IPS-18a (cell line): ENCODE measurements around the gene MAGEF1.

Source experiments
- H3K27ac ChIP-seq: one replicate; pipeline ENCODE4 v1.5.1; 2013; ENCODE audit warnings: low read length
- H3K27me3 ChIP-seq: one replicate; pipeline ENCODE4 v1.6.1; 2013; ENCODE audit warnings: mild to moderate bottlenecking, low read length; ENCODE audit not compliant: control insufficient read depth, insufficient read depth
- H3K36me3 ChIP-seq: one replicate; pipeline ENCODE4 v1.6.1; 2013; ENCODE audit warnings: low read depth, low read length; ENCODE audit not compliant: control insufficient read depth
- H3K4me1 ChIP-seq: one replicate; pipeline ENCODE4 v1.6.1; 2013; ENCODE audit warnings: low read depth, low read length; ENCODE audit not compliant: control insufficient read depth
- H3K4me3 ChIP-seq: one replicate; pipeline ENCODE4 v1.5.1; 2013; ENCODE audit warnings: low read length
- H3K9ac ChIP-seq: one replicate; pipeline ENCODE4 v1.6.1; 2013; ENCODE audit warnings: mild to moderate bottlenecking, low read length, moderate library complexity
- H3K9me3 ChIP-seq: one replicate; pipeline ENCODE4 v1.6.1; 2013; ENCODE audit warnings: low read depth, low read length; ENCODE audit not compliant: control insufficient read depth

MAGEF1 gene

DNA sequence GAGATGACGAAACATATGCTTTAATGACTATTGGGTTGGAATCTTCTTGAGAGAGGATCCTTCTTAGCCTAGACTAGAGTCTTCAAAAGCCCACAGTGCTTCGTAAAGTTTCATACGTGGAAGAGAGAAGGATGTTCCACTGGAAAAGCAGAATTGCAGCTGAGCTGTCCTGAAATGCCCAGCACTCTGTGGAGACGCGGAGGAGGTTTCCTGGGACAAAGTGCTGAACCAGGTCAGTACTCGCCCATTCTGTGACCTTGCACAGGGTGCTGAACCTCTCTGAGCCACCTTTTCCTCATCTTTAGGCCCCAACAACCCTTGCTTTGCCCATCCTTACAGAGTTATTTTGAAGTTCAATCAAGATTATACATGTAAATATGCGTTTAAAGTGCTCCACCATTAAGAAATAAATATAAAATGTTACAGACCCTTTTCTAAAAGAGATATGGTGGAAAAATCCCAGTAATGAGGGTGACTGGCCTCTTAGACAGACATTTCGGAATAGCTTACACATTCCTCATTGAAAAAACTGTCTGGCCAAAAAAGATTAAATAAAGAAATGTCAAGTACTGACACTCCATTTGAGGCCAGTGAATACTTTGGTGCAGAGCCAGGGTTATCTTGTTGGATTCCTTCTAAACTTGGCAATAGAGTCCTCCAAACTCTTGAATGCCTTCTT is 4.2 kb upstream of the MAGEF1 start:
- Histone ChIP-seq H3K9ac (no peak overlapping the region), H3K27me3 (no peaks in the 10 kb centered on the region), H3K27ac (no peak overlapping the region), H3K36me3 (no peaks in the 10 kb centered on the region), H3K9me3 (no peaks in the 10 kb centered on the region), H3K4me1 (peaks cover 21% of the 10 kb centered on the region), H3K4me3 (no peak overlapping the region)

DNA sequence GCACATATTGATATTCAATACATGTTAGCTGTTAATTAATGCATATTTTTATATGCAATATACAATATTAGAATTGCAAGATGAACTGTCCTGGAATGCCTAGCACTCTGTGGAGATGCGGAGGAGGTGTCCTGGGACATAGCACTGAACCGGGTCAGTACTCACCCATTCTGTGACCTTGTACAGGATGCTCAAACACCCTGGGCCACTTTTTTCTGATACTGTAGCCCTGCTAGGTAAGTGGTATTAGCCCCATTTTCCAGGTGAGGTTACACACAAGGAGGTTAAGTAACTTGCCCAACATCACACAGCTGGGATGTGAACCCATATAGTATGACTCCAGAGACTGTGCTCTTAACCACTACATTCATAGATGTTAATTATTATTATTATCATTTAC is 1.7 kb upstream of the MAGEF1 start:
- no peak overlapping the region for H3K4me3 ChIP-seq
- H3K4me1 ChIP-seq, result peaks cover 25% of the 10 kb centered on the region
- H3K27me3 ChIP-seq, result no peaks in the 10 kb centered on the region
- H3K36me3 ChIP-seq, result peaks cover 3% of the 10 kb centered on the region
- H3K9me3 ChIP-seq, result no peaks in the 10 kb centered on the region
- H3K27ac ChIP-seq, result no peak overlapping the region
- no peak overlapping the region for H3K9ac ChIP-seq

DNA sequence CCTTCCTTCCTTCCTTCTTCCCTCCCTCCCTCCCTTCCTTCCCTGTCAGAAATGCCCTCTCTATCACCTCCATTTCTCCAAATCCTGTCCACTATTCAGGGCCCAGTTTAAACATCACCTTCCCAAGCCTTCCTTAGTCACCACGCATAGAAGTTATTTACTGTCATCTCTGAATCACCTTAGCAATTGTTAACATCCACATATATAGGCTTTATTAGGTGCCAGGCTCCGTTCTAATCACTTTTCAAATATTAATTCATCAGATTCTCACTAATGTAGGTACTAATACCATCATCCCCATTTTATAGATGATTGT is 1.1 kb upstream of the MAGEF1 start:
- Histone ChIP-seq H3K27me3 (no peaks in the 10 kb centered on the region), H3K36me3 (peaks cover 3% of the 10 kb centered on the region), H3K27ac (no peak overlapping the region), H3K4me1 (peaks cover 20% of the 10 kb centered on the region), H3K4me3 (no peak overlapping the region), H3K9ac (no peak overlapping the region), H3K9me3 (no peaks in the 10 kb centered on the region)

DNA sequence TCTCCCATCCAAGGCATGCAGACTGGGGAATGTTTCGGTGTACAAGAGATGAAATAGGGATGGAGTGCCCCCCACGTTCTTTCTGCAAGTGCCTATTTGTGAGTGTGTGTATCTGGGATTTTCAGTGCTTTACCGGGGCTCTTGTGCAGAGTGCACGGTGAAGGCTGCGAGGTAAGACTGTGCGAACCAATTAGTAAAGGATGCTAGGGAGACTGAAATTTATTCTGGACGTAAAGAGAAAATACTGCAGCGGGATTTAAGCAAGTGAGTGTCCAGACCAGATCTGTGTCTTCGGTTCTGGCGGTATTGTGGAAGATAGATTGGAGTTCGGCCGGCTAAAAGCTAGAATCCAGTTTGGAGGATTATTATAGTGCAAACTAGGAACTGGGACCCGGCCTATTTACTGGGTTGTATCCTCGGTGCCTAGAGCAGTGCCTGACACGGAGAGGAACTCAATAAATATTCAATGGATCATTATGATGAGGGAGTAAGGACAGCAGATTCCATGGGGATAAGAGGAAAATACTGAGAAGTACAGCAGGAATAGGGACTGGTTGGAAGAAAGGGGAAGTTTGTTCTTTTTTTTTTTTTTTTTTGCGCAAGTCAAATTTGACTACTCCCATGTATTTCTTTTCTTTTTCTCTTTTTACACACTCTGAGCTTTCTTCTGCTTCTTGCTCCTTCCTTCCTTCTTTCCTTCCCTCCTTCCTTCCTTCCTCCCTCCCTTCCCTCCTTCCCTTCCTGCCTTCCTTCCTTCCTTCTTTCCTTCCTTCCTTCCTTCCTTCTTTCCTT is 580 bp upstream of the MAGEF1 start:
- H3K4me3 ChIP-seq, result peak overlapping the region; percentile 98
- H3K36me3 ChIP-seq, result peaks cover 3% of the 10 kb centered on the region
- H3K9me3 ChIP-seq, result no peaks in the 10 kb centered on the region
- H3K9ac ChIP-seq, result peak overlapping the region; percentile 17
- H3K4me1 ChIP-seq, result peaks cover 14% of the 10 kb centered on the region
- H3K27ac ChIP-seq, result no peak overlapping the region
- H3K27me3 ChIP-seq, result no peaks in the 10 kb centered on the region

DNA sequence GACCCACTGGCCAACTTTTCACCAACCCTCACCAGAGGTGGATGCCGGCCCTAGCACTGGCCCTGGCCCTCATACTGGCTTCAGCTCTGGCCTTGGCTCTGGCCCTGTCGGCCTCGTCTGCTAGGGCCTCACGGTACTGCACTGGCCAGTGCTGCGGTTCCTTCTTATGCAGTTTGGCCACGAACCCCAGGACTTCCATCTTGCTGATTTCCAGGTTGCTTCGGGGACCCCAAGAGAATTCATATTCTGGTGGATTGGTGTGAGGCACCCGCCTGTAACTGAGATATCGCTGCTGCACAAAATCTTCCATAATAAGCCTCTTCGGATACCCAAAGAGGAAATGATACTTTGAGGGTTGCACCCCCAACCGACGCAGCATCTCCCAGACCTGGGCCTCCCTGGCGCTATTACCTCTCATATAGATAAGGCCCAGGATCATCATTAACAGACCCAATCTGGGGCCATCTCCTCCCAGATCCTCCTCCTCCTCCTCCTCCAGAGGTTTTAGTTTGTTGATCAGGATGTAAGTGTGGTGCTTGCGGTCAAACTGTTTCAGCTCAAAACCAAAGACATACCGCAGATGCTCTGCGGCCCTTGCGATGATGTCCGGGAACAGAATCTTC is 883 bp downstream of the MAGEF1 start:
- H3K9ac ChIP-seq, result peak overlapping the region; percentile 93
- H3K36me3 ChIP-seq, result peaks cover 3% of the 10 kb centered on the region
- peak overlapping the region; percentile 76 for H3K27ac ChIP-seq
- no peaks in the 10 kb centered on the region for H3K9me3 ChIP-seq
- no peaks in the 10 kb centered on the region for H3K27me3 ChIP-seq
- peak overlapping the region; percentile 98 for H3K4me3 ChIP-seq
- H3K4me1 ChIP-seq, result peaks cover 5% of the 10 kb centered on the region

DNA sequence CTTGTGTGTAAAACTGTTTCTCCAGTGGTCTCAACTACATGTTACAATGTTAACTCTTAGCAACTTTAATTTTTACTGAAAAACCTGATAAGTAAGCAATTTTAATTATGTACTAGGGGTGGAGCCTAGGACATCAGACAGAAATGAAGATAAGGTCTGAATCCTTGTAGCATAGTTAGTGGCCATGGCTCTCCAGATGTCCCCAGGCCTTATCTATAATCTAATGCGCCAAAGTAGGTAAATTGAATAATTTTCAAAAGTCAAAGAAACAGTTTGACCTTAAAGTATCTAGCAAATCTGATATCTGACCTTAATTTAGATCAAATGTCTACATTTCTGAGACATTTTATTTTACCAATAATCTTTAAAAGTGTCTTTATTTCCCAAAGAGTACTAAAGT is 8.2 kb downstream of the MAGEF1 start:
- Histone ChIP-seq H3K9ac (no peak overlapping the region), H3K27me3 (no peaks in the 10 kb centered on the region), H3K9me3 (peaks cover 6% of the 10 kb centered on the region), H3K4me1 (no peaks in the 10 kb centered on the region), H3K4me3 (no peak overlapping the region), H3K36me3 (no peaks in the 10 kb centered on the region), H3K27ac (no peak overlapping the region)

DNA sequence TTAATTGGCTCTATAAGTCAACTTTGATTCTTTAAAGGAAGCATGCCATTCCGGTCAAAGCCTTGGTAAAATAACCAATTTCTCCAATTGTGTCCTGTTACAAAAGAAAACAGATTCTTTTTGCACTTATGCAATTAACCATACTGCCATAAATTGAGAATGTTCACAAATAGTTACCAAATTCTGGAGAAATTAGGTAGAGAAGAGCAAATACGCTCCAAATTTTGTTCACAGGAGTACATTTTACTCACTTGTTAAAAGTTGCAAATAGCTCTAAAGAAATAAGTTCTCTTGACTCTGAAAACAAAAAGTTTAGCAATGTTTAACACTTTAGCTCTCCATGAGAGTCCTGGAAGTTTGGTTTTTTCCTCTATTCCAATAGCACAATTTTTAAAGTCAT is 11.1 kb downstream of the MAGEF1 start:
- Histone ChIP-seq H3K4me1 (no peaks in the 10 kb centered on the region), H3K27me3 (no peaks in the 10 kb centered on the region)

DNA sequence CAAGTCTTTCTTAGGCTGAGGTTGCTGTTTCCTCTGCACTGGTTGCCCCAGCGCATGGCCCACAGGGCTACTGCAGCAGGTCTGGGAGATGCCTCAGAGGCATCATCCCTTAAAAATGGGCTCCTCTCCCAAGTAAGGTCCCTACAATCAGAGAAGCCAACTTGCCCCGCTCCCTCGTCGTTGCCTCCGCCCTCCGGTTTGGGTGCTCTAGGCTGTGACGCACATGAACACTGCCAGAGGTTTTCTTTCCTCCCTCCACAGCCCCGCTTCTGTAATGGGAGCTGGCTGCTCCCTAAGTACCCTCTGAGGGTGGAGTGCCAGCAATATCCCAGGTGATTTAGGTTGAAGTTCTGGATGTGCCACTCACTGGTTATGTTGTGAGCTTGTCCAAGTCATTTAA is 14.0 kb downstream of the MAGEF1 start:
- H3K27ac ChIP-seq, result no peak overlapping the region
- peaks cover 6% of the 10 kb centered on the region for H3K9me3 ChIP-seq
- H3K4me3 ChIP-seq, result no peak overlapping the region
- H3K27me3 ChIP-seq, result no peaks in the 10 kb centered on the region
- H3K4me1 ChIP-seq, result peaks cover 6% of the 10 kb centered on the region
- H3K9ac ChIP-seq, result no peak overlapping the region
- no peaks in the 10 kb centered on the region for H3K36me3 ChIP-seq

More for the DNA sequence above, 11.1 kb downstream of the MAGEF1 start:
- Histone ChIP-seq H3K36me3 (no peaks in the 10 kb centered on the region), H3K9ac (no peak overlapping the region), H3K27ac (no peak overlapping the region), H3K9me3 (peaks cover 6% of the 10 kb centered on the region), H3K4me3 (no peak overlapping the region)

DNA sequence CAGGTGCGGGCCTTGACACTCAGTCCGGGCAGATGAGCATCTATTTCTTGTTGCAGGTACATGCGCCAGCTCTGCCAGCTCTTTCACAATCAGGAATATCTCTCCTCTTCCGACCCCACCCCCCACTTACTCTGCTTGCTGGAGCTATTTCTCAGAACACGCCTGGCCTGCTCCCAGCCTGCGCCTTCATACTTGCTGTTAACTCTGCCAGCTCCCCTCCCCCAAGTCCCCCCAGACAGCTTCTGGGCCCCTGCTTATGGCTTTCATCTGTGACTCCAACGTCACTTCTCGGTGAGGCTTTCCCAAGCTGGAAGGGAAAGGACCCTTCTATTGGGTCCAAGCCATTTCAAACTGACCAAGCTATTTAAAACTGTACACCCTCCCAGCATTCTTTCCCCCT is 15.2 kb downstream of the MAGEF1 start:
- H3K9me3 ChIP-seq, result peaks cover 6% of the 10 kb centered on the region

DNA sequence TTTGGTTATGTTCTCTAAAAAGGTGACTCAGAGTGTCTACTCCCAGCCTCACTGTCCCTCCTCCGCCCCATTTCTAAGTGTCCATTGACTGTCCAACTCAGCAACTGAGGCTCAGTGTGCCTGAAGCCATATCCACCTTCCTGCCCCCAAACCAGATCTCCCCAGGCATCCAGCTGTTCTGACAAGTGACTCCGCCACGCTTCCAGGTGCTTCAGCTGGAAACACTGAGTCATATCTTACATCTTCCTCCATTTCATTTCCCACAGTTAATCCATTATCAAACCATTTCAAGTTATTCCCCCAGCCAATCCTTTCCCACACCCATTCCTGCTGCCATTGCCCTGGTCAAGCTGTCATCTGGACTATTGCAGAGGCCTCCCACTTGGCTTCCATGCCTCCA is 17.1 kb downstream of the MAGEF1 start:
- Histone ChIP-seq H3K9me3 (no peaks in the 10 kb centered on the region), H3K27me3 (no peaks in the 10 kb centered on the region), H3K27ac (no peak overlapping the region), H3K4me1 (peaks cover 6% of the 10 kb centered on the region), H3K4me3 (no peak overlapping the region), H3K36me3 (no peaks in the 10 kb centered on the region), H3K9ac (no peak overlapping the region)

More for the DNA sequence above, 15.2 kb downstream of the MAGEF1 start:
- Histone ChIP-seq H3K27me3 (no peaks in the 10 kb centered on the region), H3K9ac (no peak overlapping the region), H3K27ac (no peak overlapping the region), H3K4me3 (no peak overlapping the region), H3K4me1 (peaks cover 6% of the 10 kb centered on the region), H3K36me3 (no peaks in the 10 kb centered on the region)

DNA sequence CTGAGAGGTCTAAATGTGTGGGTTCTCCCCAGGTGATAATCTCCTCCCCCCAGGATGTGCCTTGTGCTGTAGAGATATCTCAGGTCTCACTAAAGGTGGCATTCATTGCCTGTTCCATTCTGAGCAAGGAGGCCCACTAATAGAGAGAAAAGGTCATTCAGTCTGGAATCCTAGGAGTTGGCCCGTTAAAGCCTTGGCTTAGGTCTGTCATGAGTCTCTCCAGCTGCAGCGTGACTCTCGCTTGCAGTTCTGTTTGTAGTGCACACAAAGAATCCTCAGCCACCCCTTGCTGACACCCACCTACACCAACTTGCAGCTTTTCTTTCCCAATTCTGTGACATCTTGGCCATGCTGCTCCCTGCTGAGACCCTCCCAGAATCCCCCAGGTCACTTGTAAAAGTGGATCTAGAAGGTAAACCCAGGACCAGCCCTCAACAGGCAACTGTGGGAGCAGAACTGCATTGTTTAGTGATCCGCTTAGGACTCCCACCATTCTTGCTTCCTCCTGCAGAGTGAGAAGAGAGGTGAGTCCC is 17.7 kb downstream of the MAGEF1 start:
- Histone ChIP-seq H3K9me3 (no peaks in the 10 kb centered on the region), H3K4me3 (no peak overlapping the region), H3K27ac (no peak overlapping the region), H3K9ac (no peak overlapping the region), H3K4me1 (peaks cover 6% of the 10 kb centered on the region), H3K27me3 (no peaks in the 10 kb centered on the region), H3K36me3 (no peaks in the 10 kb centered on the region)
